H9 (cell line): ENCODE data around the gene SDK1. TPM values are rescaled to one million over a fixed set of nuclear protein-coding genes. Genes with fewer than 3 reads are reported as not detected.
A peak's percentile ranks its signal among the peaks of the same experiment; 100 is the strongest.

Experiments used
- DNase-seq: peaks from one replicate; pipeline ENCODE4 v3.0.0-alpha.2; 2017
- H2AFZ ChIP-seq: one replicate; pipeline ENCODE4 v1.6.1; 2013; ENCODE audit warnings: mild to moderate bottlenecking, low read length, control low read depth, moderate library complexity
- H2AK5ac ChIP-seq: 2 replicates; pipeline ENCODE4 v1.6.1; 2013; ENCODE audit warnings: low read length, control low read depth, mixed read lengths; ENCODE audit not compliant: insufficient read length
- H2BK120ac ChIP-seq: one replicate; pipeline ENCODE4 v1.6.1; 2013; ENCODE audit warnings: low read depth, mild to moderate bottlenecking, low read length, control low read depth, inconsistent platforms; ENCODE audit not compliant: poor library complexity, severe bottlenecking
- H2BK12ac ChIP-seq: 2 replicates; pipeline ENCODE4 v1.6.1; 2013; ENCODE audit warnings: low read length, control low read depth, mixed read lengths, low read depth; ENCODE audit not compliant: insufficient read length
- H2BK15ac ChIP-seq: 2 replicates; pipeline ENCODE4 v1.6.1; 2013; ENCODE audit warnings: low read depth, low read length, control low read depth
- H2BK20ac ChIP-seq: one replicate; pipeline ENCODE4 v1.6.1; 2013; ENCODE audit warnings: low read depth, mild to moderate bottlenecking, low read length, control low read depth, inconsistent platforms; ENCODE audit not compliant: poor library complexity, severe bottlenecking
- H2BK5ac ChIP-seq: 2 replicates; pipeline ENCODE4 v1.6.1; 2013; ENCODE audit warnings: low read length, control low read depth, mixed read lengths; ENCODE audit not compliant: insufficient read length
- H3K14ac ChIP-seq: 2 replicates; pipeline ENCODE4 v1.6.1; 2013; ENCODE audit warnings: low read length, control low read depth; ENCODE audit not compliant: insufficient read depth
- H3K18ac ChIP-seq: 2 replicates; pipeline ENCODE4 v1.6.1; 2013; ENCODE audit warnings: low read depth, mild to moderate bottlenecking, mixed read lengths, low read length, control low read depth; ENCODE audit not compliant: insufficient read length
- H3K23ac ChIP-seq: 2 replicates; pipeline ENCODE4 v1.6.1; 2013; ENCODE audit warnings: low read length, control low read depth, mixed read lengths, low read depth; ENCODE audit not compliant: insufficient read length
- H3K23me2 ChIP-seq: 2 replicates; pipeline ENCODE4 v1.6.1; 2013; ENCODE audit warnings: low read depth, mild to moderate bottlenecking, mixed read lengths, low read length, control low read depth; ENCODE audit not compliant: insufficient read length, poor library complexity, severe bottlenecking
- H3K27ac ChIP-seq: 2 replicates; pipeline ENCODE4 v1.5.1; 2013; ENCODE audit warnings: low read length, control low read depth, mixed read lengths, low read depth; ENCODE audit not compliant: insufficient read length
- H3K27me3 ChIP-seq: 2 replicates; pipeline ENCODE4 v1.6.1; 2013; ENCODE audit warnings: low read length, control low read depth, inconsistent platforms; ENCODE audit not compliant: insufficient read depth
- H3K4ac ChIP-seq: 2 replicates; pipeline ENCODE4 v1.6.1; 2013; ENCODE audit warnings: low read depth, mild to moderate bottlenecking, control low read depth, inconsistent platforms, low read length, moderate library complexity
- H3K4me1 ChIP-seq: 2 replicates; pipeline ENCODE4 v1.6.1; 2013; ENCODE audit warnings: low read length, control low read depth, inconsistent platforms; ENCODE audit not compliant: insufficient read depth
- H3K4me2 ChIP-seq: 2 replicates; pipeline ENCODE4 v1.6.1; 2013; ENCODE audit warnings: low read length, control low read depth, mixed read lengths; ENCODE audit not compliant: insufficient read length, insufficient read depth
- H3K56ac ChIP-seq: 2 replicates; pipeline ENCODE4 v1.6.1; 2013; ENCODE audit warnings: low read depth, mild to moderate bottlenecking, mixed read lengths, low read length, control low read depth; ENCODE audit not compliant: insufficient read length
- H3K79me1 ChIP-seq: 2 replicates; pipeline ENCODE4 v1.6.1; 2013; ENCODE audit warnings: low read depth, mild to moderate bottlenecking, moderate library complexity, low read length, control low read depth, inconsistent platforms; ENCODE audit not compliant: insufficient read depth, poor library complexity, severe bottlenecking
- H3K79me2 ChIP-seq: 2 replicates; pipeline ENCODE4 v1.6.1; 2013; ENCODE audit warnings: low read length, control low read depth, inconsistent platforms; ENCODE audit not compliant: insufficient read depth
- H3K9ac ChIP-seq: 2 replicates; pipeline ENCODE4 v1.6.1; 2013; ENCODE audit warnings: low read length, control low read depth, mixed read lengths; ENCODE audit not compliant: insufficient read length; ENCODE audit errors: extremely low read depth
- H3K9me3 ChIP-seq: one replicate; pipeline ENCODE4 v1.6.1; 2013; ENCODE audit warnings: low read depth, low read length, inconsistent platforms; ENCODE audit not compliant: control insufficient read depth
- H3T11ph ChIP-seq: one replicate; pipeline ENCODE4 v1.6.1; 2013; ENCODE audit warnings: mild to moderate bottlenecking, low read length, control low read depth, inconsistent platforms
- H4K20me1 ChIP-seq: one replicate; pipeline ENCODE4 v1.6.1; 2013; ENCODE audit not compliant: control insufficient read depth, insufficient read length, insufficient read depth
- H4K5ac ChIP-seq: 2 replicates; pipeline ENCODE4 v1.6.1; 2013; ENCODE audit warnings: low read depth, mild to moderate bottlenecking, mixed read lengths, low read length, control low read depth; ENCODE audit not compliant: insufficient read length
- H4K8ac ChIP-seq: replicated peaks from 2 replicates; pipeline ENCODE4 v1.6.1; 2013; ENCODE audit warnings: low read length, control low read depth, mixed read lengths, low read depth; ENCODE audit not compliant: insufficient read length
- H4K91ac ChIP-seq: 2 replicates; pipeline ENCODE4 v1.6.1; 2013; ENCODE audit warnings: low read depth, mild to moderate bottlenecking, moderate library complexity, mixed read lengths, low read length, control low read depth; ENCODE audit not compliant: insufficient read length
- H3K27ac Mint-ChIP-seq, 3 experiments: 2 replicates in 2 of 3; 3 replicates in 1 of 3; pipeline ENCODE4 v1.8.0; 2020 to 2021; ENCODE audit warnings: mixed read lengths in 3 of 3, mild to moderate bottlenecking in 1 of 3, moderate library complexity in 1 of 3
- H3K27me3 Mint-ChIP-seq: 2 replicates; pipeline ENCODE4 v1.8.0; 2021; ENCODE audit warnings: low read depth, mild to moderate bottlenecking, moderate library complexity, mixed read lengths
- H3K36me3 Mint-ChIP-seq, 3 experiments: 2 replicates in 2 of 3; 3 replicates in 1 of 3; pipeline ENCODE4 v1.8.0; 2020 to 2021; ENCODE audit warnings: low read depth in 3 of 3, mixed read lengths in 3 of 3; ENCODE audit not compliant: insufficient read depth in 1 of 3
- H3K4me1 Mint-ChIP-seq, 2 experiments: 2 replicates each; pipeline ENCODE4 v1.8.0; 2020; ENCODE audit warnings: mixed read lengths in 2 of 2
- H3K4me3 Mint-ChIP-seq, 2 experiments: 2 replicates in 1 of 2; 3 replicates in 1 of 2; pipeline ENCODE4 v1.8.0; 2020 to 2021; ENCODE audit warnings: mild to moderate bottlenecking in 2 of 2, mixed read lengths in 2 of 2, moderate library complexity in 1 of 2
- H3K9me3 Mint-ChIP-seq, 2 experiments: 2 replicates in 1 of 2; 3 replicates in 1 of 2; pipeline ENCODE4 v1.8.0; 2020; ENCODE audit warnings: mild to moderate bottlenecking in 2 of 2, mixed read lengths in 2 of 2, moderate library complexity in 1 of 2
- WGBS: extraction: QIAGEN DNeasy Blood & Tissue Kit; methylation state at CpG from one replicate; pipeline ENCODE4 v1.1.7; 2013; ENCODE audit warnings: missing lambda C conversion rate, low lambda C conversion rate, mixed read lengths; ENCODE audit not compliant: insufficient read length; ENCODE audit errors: extremely low coverage; 5-methylcytosine and 5-hydroxymethylcytosine counted together
- total RNA-seq: library from RNA; stranded (reverse); gene quantifications from 2 replicates; pipeline ENCODE4 v1.2.1, GENCODE V29; 2021
- TF ChIP-seq, protein P1 (sequence below): fragments of 200-600 bp; sonication (generic); conservative IDR thresholded peaks from 3 replicates; pipeline ENCODE4 v1.8.0; 2021; ENCODE audit warnings: antibody characterized with exemption, mild to moderate bottlenecking

SDK1 gene
- total RNA-seq, 1 experiment from 2014 or later = 8.7 TPM

DNA sequence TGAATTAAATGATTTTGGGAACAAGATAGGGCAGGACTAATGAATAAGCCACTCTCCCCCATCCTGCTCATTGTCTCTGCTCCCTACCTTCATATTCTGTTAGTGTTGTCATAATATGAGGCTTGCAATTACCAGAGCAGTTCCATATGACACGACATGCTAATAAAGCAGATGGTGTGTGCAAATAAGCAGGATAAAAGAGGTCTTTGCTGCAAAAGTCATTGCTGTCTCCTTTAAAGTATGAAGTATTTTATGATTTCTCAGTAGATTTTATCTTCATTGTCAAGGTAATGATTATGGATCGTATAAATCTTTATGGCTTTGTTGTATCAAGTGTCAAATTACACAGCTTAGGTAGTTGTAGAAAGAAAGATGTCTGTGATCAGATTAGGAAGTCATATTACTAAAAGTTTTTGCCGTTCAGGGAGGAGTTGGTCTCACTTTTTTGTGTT lies 114.8 kb downstream of the SDK1 start:
- H3K18ac ChIP-seq = no peak overlapping the region
- H4K5ac ChIP-seq = no peak overlapping the region
- H2AK5ac ChIP-seq = no peak overlapping the region
- no peak overlapping the region for H2BK5ac ChIP-seq
- Mint-ChIP-seq H3K27ac (0 out of 7 replicates have a peak overlapping the region, but pooled peaks of 1 of the 3 experiments have one; percentile 44), H3K4me3 (no peak overlapping the region), H3K4me1 (peaks cover 9% of the 10 kb centered on the region in 2 experiments), H3K27me3 (no peaks in the 10 kb centered on the region; the same call in 1 of the 2 replicates), H3K36me3 (no peaks in the 10 kb centered on the region), H3K9me3 (no peaks in the 10 kb centered on the region)
- no peaks in the 10 kb centered on the region for H4K20me1 ChIP-seq
- H3K23me2 ChIP-seq = no peaks in the 10 kb centered on the region
- H3T11ph ChIP-seq = no peak overlapping the region
- H2BK120ac ChIP-seq = no peak overlapping the region
- H2BK15ac ChIP-seq = no peak overlapping the region
- H3K4ac ChIP-seq = no peak overlapping the region
- H3K27me3 ChIP-seq = no peaks in the 10 kb centered on the region
- H3K27ac ChIP-seq = no peak overlapping the region
- H3K9me3 ChIP-seq = no peaks in the 10 kb centered on the region
- TF ChIP-seq, protein P1, sequence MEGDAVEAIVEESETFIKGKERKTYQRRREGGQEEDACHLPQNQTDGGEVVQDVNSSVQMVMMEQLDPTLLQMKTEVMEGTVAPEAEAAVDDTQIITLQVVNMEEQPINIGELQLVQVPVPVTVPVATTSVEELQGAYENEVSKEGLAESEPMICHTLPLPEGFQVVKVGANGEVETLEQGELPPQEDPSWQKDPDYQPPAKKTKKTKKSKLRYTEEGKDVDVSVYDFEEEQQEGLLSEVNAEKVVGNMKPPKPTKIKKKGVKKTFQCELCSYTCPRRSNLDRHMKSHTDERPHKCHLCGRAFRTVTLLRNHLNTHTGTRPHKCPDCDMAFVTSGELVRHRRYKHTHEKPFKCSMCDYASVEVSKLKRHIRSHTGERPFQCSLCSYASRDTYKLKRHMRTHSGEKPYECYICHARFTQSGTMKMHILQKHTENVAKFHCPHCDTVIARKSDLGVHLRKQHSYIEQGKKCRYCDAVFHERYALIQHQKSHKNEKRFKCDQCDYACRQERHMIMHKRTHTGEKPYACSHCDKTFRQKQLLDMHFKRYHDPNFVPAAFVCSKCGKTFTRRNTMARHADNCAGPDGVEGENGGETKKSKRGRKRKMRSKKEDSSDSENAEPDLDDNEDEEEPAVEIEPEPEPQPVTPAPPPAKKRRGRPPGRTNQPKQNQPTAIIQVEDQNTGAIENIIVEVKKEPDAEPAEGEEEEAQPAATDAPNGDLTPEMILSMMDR = no peak
- H3K4me1 ChIP-seq = no peaks in the 10 kb centered on the region
- H3K14ac ChIP-seq = no peak overlapping the region
- H2BK20ac ChIP-seq = no peak overlapping the region
- H2AFZ ChIP-seq = no peak overlapping the region
- H3K56ac ChIP-seq = no peak overlapping the region
- no peaks in the 10 kb centered on the region; the same call in 1 of the 2 replicates for H3K79me2 ChIP-seq
- DNase-seq = no peak
- no peak overlapping the region for H4K91ac ChIP-seq
- no CpG with 5 or more reads among the region's 3 CpGs for WGBS
- no peak overlapping the region for H2BK12ac ChIP-seq
- H3K79me1 ChIP-seq = no peaks in the 10 kb centered on the region
- H3K23ac ChIP-seq = no peak overlapping the region
- H3K9ac ChIP-seq = no peak overlapping the region
- no peak overlapping the region for H4K8ac ChIP-seq
- H3K4me2 ChIP-seq = no peak overlapping the region
